HEK293 (cell line): ENCODE data around the gene SELENBP1.

Source experiments
- CTCF ChIA-PET: fragments of 350-600 bp; formaldehyde crosslinking; extraction: SDS; loops from one replicate; lab custom pipeline; 2021; ENCODE audit warnings: antibody characterized with exemption; lab: Yijun Ruan, JAX
- POLR2A ChIA-PET: fragments of 300-600 bp; formaldehyde crosslinking; extraction: SDS; loops from one replicate; lab custom pipeline; 2020; ENCODE audit warnings: antibody characterized with exemption, inconsistent platforms; lab: Yijun Ruan, JAX
- H3K27ac ChIP-seq: fragments of 200-500 bp; sonication (Bioruptor generic); 2 replicates; pipeline ENCODE4 v1.5.1; 2014; ENCODE audit warnings: low read depth, low read length, control low read depth, inconsistent platforms; ENCODE audit errors: extremely low read depth
- H3K36me3 ChIP-seq, 2 experiments: fragments of 200-500 bp in 1 of 2; sonication (Bioruptor generic) in 1 of 2; 1 replicate in 1 of 2; 2 replicates in 1 of 2; pipeline ENCODE4 v1.5.1; 2014 to 2017; ENCODE audit warnings: inconsistent platforms in 2 of 2, low read length in 2 of 2; ENCODE audit not compliant: control insufficient read depth in 2 of 2, insufficient read depth in 1 of 2
- H3K4me1 ChIP-seq: fragments of 200-500 bp; sonication (Bioruptor generic); 2 replicates; pipeline ENCODE4 v1.5.1; 2014; ENCODE audit warnings: mild to moderate bottlenecking, low read length, inconsistent platforms; ENCODE audit not compliant: control insufficient read depth, insufficient read depth
- H3K4me3 ChIP-seq: 2 replicates; pipeline ENCODE4 v1.5.1; 2011; ENCODE audit warnings: low read depth, mild to moderate bottlenecking, control low read depth, low read length, moderate library complexity
- H3K9me3 ChIP-seq: fragments of 200-500 bp; sonication (Bioruptor generic); 2 replicates; pipeline ENCODE4 v1.5.1; 2014; ENCODE audit warnings: low read depth, low read length, inconsistent platforms; ENCODE audit not compliant: control insufficient read depth, insufficient read depth
- HOXA7 ChIP-seq: sonication (generic); formaldehyde crosslinking; IDR thresholded peaks from 2 replicates; pipeline ENCODE4 v1.8.1; 2022; ENCODE audit warnings: missing genetic modification reagents, borderline replicate concordance
- HOXC10 ChIP-seq: sonication (generic); formaldehyde crosslinking; IDR thresholded peaks from 2 replicates; pipeline ENCODE4 v1.8.1; 2023; ENCODE audit warnings: mild to moderate bottlenecking, missing genetic modification reagents
- MYNN ChIP-seq: fragments of 450-650 bp; formaldehyde crosslinking; IDR thresholded peaks from 2 replicates; pipeline ENCODE4 v1.5.1; 2016; ENCODE audit warnings: missing biosample characterization, missing genetic modification characterization, borderline replicate concordance
- SCRT1 ChIP-seq: fragments of 450-650 bp; formaldehyde crosslinking; IDR thresholded peaks from 2 replicates; pipeline ENCODE4 v1.5.1; 2016; ENCODE audit warnings: missing biosample characterization, missing genetic modification characterization, borderline replicate concordance
- SP2 ChIP-seq: fragments of 450-650 bp; formaldehyde crosslinking; IDR thresholded peaks from 2 replicates; pipeline ENCODE4 v1.5.1; 2016; ENCODE audit warnings: missing biosample characterization, missing genetic modification characterization
- ZFP69B ChIP-seq: fragments of 450-650 bp; formaldehyde crosslinking; IDR thresholded peaks from 2 replicates; pipeline ENCODE4 v1.5.1; 2016; ENCODE audit warnings: missing biosample characterization, missing genetic modification characterization
- ZNF133 ChIP-seq: fragments of 450-650 bp; formaldehyde crosslinking; IDR thresholded peaks from 2 replicates; pipeline ENCODE4 v1.5.1; 2016; ENCODE audit warnings: missing biosample characterization, missing genetic modification characterization
- ZNF19 ChIP-seq: fragments of 450-650 bp; formaldehyde crosslinking; IDR thresholded peaks from 2 replicates; pipeline ENCODE4; 2016; ENCODE audit warnings: missing biosample characterization, missing genetic modification characterization, low read depth
- ZNF211 ChIP-seq: fragments of 450-650 bp; formaldehyde crosslinking; IDR thresholded peaks from 2 replicates; pipeline ENCODE4 v1.5.1; 2016; ENCODE audit warnings: low read depth, missing biosample characterization, missing genetic modification characterization
- ZNF266 ChIP-seq: fragments of 450-650 bp; formaldehyde crosslinking; IDR thresholded peaks from 2 replicates; pipeline ENCODE4 v1.5.1; 2016; ENCODE audit warnings: missing biosample characterization, missing genetic modification characterization, low read depth
- ZNF324 ChIP-seq: fragments of 450-650 bp; formaldehyde crosslinking; IDR thresholded peaks from 2 replicates; pipeline ENCODE4 v1.5.1; 2016; ENCODE audit warnings: missing biosample characterization, missing genetic modification characterization
- ZNF335 ChIP-seq: fragments of 450-650 bp; formaldehyde crosslinking; conservative IDR thresholded peaks from 2 replicates; pipeline ENCODE4 v1.5.1; 2016; ENCODE audit warnings: missing biosample characterization, missing genetic modification characterization
- ZNF350 ChIP-seq: fragments of 450-650 bp; formaldehyde crosslinking; IDR thresholded peaks from 2 replicates; pipeline ENCODE4 v1.5.0; 2017; ENCODE audit warnings: missing biosample characterization, mild to moderate bottlenecking, missing genetic modification characterization
- ZNF501 ChIP-seq: fragments of 450-650 bp; formaldehyde crosslinking; IDR thresholded peaks from 2 replicates; pipeline ENCODE4 v1.5.1; 2016; ENCODE audit warnings: missing biosample characterization, missing genetic modification characterization
- ZNF544 ChIP-seq: fragments of 450-650 bp; formaldehyde crosslinking; IDR thresholded peaks from 2 replicates; pipeline ENCODE4 v1.5.0; 2017; ENCODE audit warnings: missing biosample characterization, missing genetic modification characterization
- ZNF664 ChIP-seq: fragments of 450-650 bp; formaldehyde crosslinking; IDR thresholded peaks from 2 replicates; pipeline ENCODE4 v1.5.1; 2016; ENCODE audit warnings: missing biosample characterization, missing genetic modification characterization
- ZNF776 ChIP-seq: fragments of 450-650 bp; formaldehyde crosslinking; IDR thresholded peaks from 2 replicates; pipeline ENCODE4 v1.5.0; 2017; ENCODE audit warnings: missing biosample characterization, missing genetic modification characterization, borderline replicate concordance
- ZNF791 ChIP-seq: fragments of 450-650 bp; formaldehyde crosslinking; IDR thresholded peaks from 2 replicates; pipeline ENCODE4 v1.5.1; 2016; ENCODE audit warnings: missing biosample characterization, missing genetic modification characterization
- ZNF837 ChIP-seq: fragments of 450-650 bp; formaldehyde crosslinking; IDR thresholded peaks from 2 replicates; pipeline ENCODE4 v1.5.1; 2016; ENCODE audit warnings: missing biosample characterization, missing genetic modification characterization
- ZSCAN16 ChIP-seq: fragments of 450-650 bp; formaldehyde crosslinking; IDR thresholded peaks from 2 replicates; pipeline ENCODE4 v1.5.1; 2016; ENCODE audit warnings: missing biosample characterization, missing genetic modification characterization
- TF ChIP-seq, protein P1 (sequence below): fragments of 450-650 bp; formaldehyde crosslinking; IDR thresholded peaks from 2 replicates; pipeline ENCODE4 v1.5.1; 2016; ENCODE audit warnings: missing biosample characterization, missing genetic modification characterization
- TF ChIP-seq, protein P2 (sequence below): fragments of 450-650 bp; IDR thresholded peaks from 2 replicates; pipeline ENCODE4 v1.5.1; 2018; ENCODE audit warnings: missing biosample characterization, missing genetic modification characterization
- TF ChIP-seq, protein P3 (sequence below): fragments of 450-650 bp; formaldehyde crosslinking; IDR thresholded peaks from 2 replicates; pipeline ENCODE4 v1.5.1; 2016; ENCODE audit warnings: missing biosample characterization, missing genetic modification characterization
- TF ChIP-seq, protein P4 (sequence below): fragments of 450-650 bp; formaldehyde crosslinking; IDR thresholded peaks from 2 replicates; pipeline ENCODE4 v1.5.1; 2016; ENCODE audit warnings: missing biosample characterization, missing genetic modification characterization
- TF ChIP-seq, protein P5 (sequence below): fragments of 450-650 bp; formaldehyde crosslinking; IDR thresholded peaks from 2 replicates; pipeline ENCODE4 v1.5.1; 2016; ENCODE audit warnings: missing biosample characterization, missing genetic modification characterization, borderline replicate concordance

Gene SELENBP1

DNA sequence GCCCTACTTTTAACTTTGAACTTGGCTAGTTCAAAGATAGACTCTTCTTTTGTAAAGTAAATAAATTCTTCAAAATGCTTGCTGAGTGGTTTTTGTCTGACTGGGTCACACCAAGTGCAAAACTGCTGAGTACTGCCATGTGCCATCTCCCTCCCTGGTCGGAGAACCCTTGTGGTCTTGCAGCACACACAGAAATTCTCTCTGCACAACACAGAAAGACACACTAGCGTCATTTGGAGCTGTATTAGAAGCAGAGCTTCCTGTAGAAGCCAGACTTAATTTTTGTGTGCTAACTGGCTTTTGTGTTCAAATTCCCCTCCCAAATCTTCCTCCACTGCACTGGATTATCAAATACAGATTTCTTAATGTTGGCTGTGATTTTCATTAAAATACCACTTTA is 29.4 kb upstream of the SELENBP1 start:
- peaks cover 9 to 68% of the 10 kb centered on the region in 2 experiments; a peak in 2 of 3 replicates for H3K36me3 ChIP-seq
- CTCF ChIA-PET: interaction anchor here (0.6 to 0.9 kb wide), 2 partner anchors 14 to 132 kb away, joined by 3 to 5 read pairs; no protein-coding TSS in a partner anchor
- TF ChIP-seq ZNF211 (no peak), ZNF791 (no peak), ZNF324 (tag by site-specific recombination) (no peak), ZNF776 (tag by site-specific recombination) (no peak), ZSCAN16 (tag by site-specific recombination) (no peak), ZNF19 (tag by site-specific recombination) (no peak), ZNF501 (tag by site-specific recombination) (no peak), ZNF664 (no peak), ZNF335 (no peak), ZNF266 (tag by site-specific recombination) (no peak)
- TF ChIP-seq, protein P1, sequence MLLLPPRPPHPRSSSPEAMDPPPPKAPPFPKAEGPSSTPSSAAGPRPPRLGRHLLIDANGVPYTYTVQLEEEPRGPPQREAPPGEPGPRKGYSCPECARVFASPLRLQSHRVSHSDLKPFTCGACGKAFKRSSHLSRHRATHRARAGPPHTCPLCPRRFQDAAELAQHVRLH: no peak
- TF ChIP-seq, protein P2, sequence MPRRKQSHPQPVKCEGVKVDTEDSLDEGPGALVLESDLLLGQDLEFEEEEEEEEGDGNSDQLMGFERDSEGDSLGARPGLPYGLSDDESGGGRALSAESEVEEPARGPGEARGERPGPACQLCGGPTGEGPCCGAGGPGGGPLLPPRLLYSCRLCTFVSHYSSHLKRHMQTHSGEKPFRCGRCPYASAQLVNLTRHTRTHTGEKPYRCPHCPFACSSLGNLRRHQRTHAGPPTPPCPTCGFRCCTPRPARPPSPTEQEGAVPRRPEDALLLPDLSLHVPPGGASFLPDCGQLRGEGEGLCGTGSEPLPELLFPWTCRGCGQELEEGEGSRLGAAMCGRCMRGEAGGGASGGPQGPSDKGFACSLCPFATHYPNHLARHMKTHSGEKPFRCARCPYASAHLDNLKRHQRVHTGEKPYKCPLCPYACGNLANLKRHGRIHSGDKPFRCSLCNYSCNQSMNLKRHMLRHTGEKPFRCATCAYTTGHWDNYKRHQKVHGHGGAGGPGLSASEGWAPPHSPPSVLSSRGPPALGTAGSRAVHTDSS (tag by site-specific recombination): no peak
- TF ChIP-seq, protein P3, sequence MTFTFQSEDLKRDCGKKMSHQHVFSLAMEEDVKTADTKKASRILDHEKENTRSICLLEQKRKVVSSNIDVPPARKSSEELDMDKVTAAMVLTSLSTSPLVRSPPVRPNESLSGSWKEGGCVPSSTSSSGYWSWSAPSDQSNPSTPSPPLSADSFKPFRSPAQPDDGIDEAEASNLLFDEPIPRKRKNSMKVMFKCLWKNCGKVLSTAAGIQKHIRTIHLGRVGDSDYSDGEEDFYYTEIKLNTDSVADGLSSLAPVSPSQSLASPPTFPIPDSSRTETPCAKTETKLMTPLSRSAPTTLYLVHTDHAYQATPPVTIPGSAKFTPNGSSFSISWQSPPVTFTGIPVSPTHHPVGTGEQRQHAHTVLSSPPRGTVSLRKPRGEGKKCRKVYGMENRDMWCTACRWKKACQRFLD (tag by site-specific recombination): no peak
- TF ChIP-seq, protein P4, sequence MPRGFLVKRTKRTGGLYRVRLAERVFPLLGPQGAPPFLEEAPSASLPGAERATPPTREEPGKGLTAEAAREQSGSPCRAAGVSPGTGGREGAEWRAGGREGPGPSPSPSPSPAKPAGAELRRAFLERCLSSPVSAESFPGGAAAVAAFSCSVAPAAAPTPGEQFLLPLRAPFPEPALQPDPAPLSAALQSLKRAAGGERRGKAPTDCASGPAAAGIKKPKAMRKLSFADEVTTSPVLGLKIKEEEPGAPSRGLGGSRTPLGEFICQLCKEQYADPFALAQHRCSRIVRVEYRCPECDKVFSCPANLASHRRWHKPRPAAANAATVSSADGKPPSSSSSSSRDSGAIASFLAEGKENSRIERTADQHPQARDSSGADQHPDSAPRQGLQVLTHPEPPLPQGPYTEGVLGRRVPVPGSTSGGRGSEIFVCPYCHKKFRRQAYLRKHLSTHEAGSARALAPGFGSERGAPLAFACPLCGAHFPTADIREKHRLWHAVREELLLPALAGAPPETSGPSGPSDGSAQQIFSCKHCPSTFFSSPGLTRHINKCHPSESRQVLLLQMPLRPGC: no peak

DNA sequence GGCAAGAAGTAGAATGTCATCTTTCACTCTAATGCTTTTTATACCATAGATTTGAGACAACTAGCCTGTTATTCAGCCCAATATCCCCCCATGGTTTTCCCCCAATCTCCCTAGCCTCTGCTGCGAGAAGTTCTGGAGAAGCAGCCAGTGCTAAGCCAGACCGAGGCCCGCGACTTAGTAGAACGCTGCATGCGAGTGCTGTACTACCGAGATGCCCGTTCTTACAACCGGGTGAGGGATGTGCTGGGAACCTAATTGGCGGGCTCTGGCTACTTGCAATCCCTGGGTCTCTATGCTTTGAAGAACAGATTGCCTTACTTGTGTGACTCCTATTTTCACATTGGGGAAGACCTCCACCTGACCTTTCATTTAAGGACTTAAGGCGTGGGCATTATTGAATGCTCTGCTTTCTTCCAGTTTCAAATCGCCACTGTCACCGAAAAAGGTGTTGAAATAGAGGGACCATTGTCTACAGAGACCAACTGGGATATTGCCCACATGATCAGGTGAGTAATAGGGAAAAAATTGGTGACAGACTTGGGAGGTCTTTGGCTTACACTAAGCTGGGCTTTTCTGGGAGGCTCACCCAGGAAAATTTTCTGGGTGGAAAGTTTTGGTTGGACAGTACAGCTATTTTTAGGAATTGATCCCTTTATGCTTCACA is 28.8 kb upstream of the SELENBP1 start:
- no peak for TF ChIP-seq ZNF837 (tag by site-specific recombination)
- TF ChIP-seq HOXA7: no peak
- TF ChIP-seq SCRT1 (tag by site-specific recombination): no peak
- TF ChIP-seq SP2 (tag by site-specific recombination): no peak
- TF ChIP-seq ZFP69B (tag by site-specific recombination): no peak
- TF ChIP-seq ZNF544 (tag by site-specific recombination): no peak
- TF ChIP-seq ZNF133 (tag by site-specific recombination): no peak
- TF ChIP-seq ZNF335: no peak
- no peak for TF ChIP-seq MYNN (tag by site-specific recombination)
- no peak for TF ChIP-seq ZNF350
- TF ChIP-seq HOXC10 (CRISPR knock-in tag): no peak
- TF ChIP-seq, protein P5, sequence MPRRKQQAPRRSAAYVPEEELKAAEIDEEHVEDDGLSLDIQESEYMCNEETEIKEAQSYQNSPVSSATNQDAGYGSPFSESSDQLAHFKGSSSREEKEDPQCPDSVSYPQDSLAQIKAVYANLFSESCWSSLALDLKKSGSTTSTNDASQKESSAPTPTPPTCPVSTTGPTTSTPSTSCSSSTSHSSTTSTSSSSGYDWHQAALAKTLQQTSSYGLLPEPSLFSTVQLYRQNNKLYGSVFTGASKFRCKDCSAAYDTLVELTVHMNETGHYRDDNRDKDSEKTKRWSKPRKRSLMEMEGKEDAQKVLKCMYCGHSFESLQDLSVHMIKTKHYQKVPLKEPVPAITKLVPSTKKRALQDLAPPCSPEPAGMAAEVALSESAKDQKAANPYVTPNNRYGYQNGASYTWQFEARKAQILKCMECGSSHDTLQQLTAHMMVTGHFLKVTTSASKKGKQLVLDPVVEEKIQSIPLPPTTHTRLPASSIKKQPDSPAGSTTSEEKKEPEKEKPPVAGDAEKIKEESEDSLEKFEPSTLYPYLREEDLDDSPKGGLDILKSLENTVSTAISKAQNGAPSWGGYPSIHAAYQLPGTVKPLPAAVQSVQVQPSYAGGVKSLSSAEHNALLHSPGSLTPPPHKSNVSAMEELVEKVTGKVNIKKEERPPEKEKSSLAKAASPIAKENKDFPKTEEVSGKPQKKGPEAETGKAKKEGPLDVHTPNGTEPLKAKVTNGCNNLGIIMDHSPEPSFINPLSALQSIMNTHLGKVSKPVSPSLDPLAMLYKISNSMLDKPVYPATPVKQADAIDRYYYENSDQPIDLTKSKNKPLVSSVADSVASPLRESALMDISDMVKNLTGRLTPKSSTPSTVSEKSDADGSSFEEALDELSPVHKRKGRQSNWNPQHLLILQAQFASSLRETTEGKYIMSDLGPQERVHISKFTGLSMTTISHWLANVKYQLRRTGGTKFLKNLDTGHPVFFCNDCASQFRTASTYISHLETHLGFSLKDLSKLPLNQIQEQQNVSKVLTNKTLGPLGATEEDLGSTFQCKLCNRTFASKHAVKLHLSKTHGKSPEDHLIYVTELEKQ (tag by site-specific recombination): no peak
- Histone ChIP-seq H3K27ac (no peak overlapping the region), H3K9me3 (no peaks in the 10 kb centered on the region), H3K36me3 (peaks cover 9 to 62% of the 10 kb centered on the region in 2 experiments; a peak in 2 of 3 replicates), H3K4me1 (no peaks in the 10 kb centered on the region), H3K4me3 (no peak overlapping the region)
- CTCF ChIA-PET: no interaction called here
- POLR2A ChIA-PET: interaction anchor here (0.9 to 2.4 kb wide), 3 partner anchors 29 to 334 kb away, joined by 3 to 13 read pairs (median 3); partner anchors contain the start of genes SELENBP1 and ZNF687

More for the DNA sequence above, 29.4 kb upstream of the SELENBP1 start:
- Histone ChIP-seq H3K4me3 (no peak overlapping the region), H3K4me1 (no peaks in the 10 kb centered on the region), H3K9me3 (no peaks in the 10 kb centered on the region), H3K27ac (no peak overlapping the region)
- POLR2A ChIA-PET: interaction anchor here (0.9 to 1.6 kb wide), 2 partner anchors 120 to 333 kb away, joined by 3 read pairs; partner anchors contain the start of gene ZNF687
